ENCODE results near the gene U2AF1L4.
"Not testable (repeated sequence)": the region's sequence is repeated elsewhere in the genome, so short reads cannot be mapped to it uniquely, and the experiment has no call there.

U2AF1L4 gene

DNA sequence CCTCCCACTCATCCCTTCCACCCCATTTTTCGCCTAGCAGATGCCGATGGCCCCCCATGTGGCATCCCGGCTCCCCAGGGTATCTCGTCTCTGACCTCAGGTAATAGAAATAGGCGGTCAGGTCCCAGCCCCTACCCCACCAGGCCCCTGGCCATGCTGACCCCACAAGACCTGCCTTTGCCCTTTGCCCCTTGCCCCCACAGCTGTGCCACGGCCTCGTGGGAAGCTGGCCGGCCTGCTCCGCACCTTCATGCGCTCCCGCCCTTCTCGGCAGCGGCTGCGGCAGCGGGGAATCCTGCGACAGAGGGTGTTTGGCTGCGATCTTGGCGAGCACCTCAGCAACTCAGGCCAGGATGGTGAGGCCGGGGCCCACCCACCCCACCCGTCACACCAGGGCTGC, 35.5 kb upstream of the U2AF1L4 start:
- DNase-seq: no peak

DNA sequence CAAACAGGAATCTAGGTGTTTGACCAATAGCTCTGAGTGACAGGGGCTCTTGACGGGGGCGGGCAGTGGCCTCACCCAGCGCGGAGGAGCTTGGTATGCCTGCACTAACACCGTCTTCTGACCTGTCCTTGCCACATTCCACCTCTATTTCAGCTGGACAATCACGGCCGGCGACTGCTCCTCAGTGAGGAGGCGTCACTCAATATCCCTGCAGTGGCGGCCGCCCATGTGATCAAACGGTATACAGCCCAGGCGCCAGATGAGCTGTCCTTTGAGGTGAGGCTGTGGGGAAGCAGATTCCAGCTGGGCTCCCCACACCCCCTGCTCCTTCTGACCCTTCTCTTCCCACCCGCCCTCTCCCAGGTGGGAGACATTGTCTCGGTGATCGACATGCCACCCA, 34.8 kb upstream of the U2AF1L4 start:
- no peak for DNase-seq

DNA sequence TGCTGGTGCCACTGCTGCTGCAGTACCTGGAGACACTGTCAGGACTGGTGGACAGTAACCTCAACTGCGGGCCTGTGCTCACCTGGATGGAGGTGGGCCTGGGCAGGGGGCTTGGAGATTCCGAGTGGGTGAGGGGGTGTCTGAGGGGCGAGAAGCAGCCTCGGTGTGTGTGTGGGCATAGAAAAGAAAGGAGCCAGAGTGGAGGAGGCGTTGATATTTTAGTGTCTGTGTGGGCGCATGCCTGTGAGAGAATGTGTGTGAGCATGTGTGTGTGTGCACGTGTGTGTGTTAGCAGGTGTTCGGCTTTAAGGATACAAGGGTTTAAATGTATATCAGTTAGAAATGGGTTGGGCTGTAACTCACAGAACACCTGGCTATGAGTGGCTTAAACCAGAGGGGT, 33.8 kb upstream of the U2AF1L4 start:
- no peak for DNase-seq

DNA sequence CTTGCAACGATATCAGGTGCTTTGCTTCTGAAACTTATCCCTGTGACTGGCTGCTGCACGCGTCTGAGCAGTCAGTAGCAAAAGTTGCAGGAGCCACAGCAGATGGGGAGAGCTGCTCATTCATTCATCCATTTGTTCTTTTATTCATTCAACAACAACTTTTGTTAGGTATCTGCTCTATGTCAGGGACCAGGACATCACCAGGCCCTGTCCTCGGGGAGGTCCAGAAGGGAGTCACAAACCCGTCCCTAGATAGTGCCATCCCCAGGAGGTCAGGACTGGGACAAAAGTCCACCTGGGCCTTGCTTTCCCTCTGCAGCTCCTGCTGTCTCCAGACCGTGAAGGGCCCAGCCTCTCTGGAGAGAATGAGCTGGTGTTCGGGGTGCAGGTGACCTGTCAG, 32.7 kb upstream of the U2AF1L4 start:
- no peak for DNase-seq

DNA sequence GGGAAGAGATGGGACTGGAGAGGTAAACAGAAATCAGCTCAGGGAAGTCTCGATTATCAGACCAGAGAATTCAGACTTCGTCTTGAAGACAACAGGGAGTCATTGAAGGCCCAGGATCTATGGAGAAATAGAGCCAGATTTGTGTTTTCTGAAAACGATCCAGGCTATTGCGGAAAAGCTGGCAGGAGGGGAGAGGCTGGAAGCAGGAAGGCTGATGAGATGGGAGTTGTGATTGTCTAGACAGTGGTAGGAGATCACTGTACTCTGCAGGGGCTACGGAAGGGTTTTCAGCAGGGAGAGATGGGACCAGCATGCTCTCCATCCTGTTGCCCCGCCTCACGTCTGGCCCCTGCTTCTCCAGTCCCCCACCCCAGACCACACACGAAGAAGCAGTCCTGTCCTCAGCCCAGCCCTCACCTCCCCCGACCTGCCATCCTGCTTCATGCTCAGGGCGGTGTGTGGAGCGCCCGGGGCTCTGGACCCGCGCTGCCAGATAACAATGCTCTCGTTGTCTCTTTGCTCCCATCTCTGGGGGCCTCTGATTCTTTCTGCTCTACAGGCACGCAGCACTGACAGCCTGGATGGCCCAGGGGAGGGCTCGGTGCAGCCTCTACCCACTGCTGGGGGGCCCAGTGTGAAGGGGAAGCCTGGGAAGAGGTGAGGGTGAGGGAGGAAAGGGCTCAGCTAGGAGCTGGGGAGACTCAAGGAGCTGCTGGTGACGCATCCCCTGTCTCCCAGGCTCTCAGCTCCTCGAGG, 32.0 kb upstream of the U2AF1L4 start:
- no peak for DNase-seq

DNA sequence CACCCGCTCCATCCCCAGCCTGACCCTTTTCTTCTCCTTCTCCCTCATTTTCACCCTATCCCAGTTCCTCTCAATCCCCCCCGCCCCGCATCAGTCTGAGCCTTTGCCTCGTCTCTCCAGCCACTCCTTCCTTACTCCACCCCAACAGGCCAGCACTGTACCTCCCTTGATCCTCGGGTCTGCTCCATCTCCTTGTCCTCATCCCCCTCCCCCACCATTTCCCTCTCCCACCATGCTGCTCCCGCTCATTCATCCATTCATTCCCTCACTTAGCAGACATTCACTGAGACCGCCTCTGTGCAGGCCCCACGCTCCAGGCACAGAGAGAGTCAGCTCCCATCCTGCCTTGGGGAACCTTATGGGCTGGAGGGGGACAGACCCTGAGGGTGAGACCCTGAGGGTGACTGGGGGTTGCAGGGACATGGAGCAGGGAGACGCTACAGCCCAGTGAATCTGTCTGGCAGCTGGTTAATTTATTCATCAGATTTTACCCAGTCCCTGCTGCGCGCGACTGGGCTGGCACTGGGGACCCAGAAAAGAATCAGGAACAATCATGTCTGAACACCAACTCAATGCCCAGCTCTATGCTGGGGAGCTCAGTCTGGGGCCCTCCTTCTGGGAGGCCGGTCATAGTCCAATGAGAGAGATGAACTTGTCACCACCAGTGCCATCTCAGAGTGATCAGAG, 31.0 kb upstream of the U2AF1L4 start:
- no peak for DNase-seq

DNA sequence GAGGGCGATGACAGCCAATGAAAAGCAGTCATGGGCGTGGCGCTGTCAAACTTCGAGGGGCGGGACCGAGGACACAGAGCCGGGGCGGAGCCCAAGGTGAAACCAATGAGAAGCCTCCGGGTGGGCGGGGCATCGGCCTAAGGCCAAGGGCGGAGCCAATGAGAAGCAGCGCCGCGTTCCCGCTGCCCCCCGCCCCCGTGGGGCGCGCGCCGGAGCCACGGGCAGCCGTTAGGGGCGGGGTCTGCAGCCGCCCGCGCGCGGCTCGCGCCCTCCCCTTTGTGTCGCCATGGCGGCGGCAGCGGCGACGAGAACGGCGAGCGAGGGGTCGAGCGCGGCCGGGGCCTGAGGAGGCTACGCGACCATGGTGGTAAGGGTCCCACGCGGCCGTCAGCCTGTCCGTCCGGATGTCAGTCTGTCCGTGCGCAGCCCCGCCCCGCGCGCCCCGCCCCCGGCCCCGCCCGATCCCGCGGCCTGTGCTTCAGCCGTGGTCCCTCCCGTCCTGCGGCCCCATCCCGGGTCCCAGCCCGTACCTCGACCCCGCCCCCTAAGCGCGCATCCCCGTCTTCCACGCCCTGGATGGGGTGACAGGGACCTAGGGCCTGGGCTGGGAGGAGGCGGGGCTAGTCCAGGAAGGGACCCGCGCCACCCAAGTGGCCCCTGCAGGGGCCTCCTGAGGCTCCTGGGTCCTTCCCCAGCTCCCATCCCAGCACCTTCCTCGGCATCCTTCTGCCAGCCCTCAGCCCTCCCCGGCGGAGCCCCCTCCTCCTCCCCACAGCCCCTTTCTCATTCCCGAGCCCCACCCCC, 30.3 kb upstream of the U2AF1L4 start, which contains the start of gene ARHGAP33:
Gene ARHGAP33, plus strand, starts transcription at position 267 of the 804 bp plus-strand sequence. Its CDS starts 95 bp downstream, at position 362.
- peak; percentile 98 to 99 for DNase-seq

DNA sequence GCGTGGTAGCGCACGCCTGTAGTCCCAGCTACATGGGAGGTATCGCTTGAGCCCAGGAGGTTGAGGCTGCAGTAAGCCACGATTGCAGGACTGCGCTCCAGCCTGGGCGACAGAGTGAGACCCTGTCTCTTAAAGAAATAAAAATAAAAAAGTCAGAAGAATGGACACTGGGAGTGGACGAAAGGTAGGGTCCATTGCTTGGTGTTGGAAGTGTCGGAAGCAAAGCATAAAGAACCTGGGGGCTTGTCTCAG, 29.8 kb upstream of the U2AF1L4 start:
- DNase-seq: no peak

DNA sequence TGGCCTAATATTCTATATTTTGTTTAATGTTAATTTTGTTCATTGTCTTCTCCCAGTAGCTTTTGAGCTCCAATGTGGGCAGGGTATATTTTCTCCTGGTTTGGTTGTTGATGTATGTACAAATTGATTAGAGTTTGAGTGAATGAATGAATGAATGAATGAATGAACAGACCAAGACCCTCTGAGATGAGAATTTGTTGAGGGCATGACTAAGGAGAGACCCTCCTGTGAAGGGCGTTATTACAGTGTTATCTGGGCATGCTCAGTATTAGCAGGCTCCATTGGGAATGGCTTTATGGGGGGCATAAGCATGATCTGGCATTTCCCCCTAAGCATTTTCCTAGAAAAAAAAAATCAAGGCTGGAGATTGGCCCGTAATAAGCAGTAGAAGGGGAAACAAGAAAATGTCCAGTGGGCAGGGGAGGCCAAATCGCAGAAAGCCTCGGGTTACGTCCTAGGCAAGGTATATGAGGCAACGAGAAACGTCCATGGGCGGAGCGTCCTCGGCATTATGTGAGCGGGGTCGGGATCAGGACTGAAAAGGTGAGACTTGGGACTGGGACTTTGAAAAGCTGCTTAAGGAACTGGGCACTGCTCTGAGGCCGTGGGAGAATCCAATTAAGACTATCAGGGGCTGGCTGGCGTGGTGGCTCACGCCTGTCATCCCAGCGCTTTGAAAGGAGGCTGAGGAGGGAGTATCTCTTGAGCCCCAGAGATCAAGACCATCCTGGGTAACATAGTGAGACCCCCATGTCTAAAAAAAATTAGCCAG, 29.2 kb upstream of the U2AF1L4 start:
- no peak for DNase-seq

DNA sequence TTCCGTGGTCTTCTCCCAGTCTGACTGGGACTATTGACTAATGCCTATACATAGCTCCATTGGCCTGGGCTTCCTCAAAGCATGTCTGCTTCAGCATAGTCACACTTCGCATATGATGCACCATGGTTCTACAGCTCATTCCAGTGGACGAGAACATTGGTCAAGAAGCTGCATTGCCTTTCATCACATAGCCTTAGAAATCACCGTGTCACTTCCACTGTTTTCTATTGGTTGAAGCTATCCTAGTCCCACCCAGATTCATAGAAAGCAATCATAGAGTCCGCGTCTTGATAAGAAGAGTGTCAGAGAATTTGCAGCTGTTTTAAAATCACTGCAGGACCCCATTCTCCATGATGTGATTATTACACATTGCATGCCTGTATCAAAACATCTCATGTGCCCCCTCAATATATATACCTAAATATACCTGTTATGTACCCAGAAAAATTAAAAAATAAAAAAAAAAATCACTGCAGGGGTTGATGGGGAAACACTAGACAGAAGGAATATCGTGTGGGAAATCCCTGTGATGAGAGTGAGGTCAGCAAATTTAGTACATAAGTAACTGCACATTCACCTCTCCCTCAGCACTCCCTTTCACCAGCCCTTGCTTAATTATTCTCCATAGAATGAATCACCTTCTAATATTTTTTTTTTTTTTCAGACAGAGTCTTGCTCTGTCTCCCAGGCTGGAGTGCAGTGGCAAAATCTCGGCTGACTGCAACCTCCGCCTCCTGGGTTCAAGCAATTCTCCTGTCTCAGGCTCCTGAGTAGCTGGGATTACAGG, 28.0 kb upstream of the U2AF1L4 start:
- DNase-seq: no peak

DNA sequence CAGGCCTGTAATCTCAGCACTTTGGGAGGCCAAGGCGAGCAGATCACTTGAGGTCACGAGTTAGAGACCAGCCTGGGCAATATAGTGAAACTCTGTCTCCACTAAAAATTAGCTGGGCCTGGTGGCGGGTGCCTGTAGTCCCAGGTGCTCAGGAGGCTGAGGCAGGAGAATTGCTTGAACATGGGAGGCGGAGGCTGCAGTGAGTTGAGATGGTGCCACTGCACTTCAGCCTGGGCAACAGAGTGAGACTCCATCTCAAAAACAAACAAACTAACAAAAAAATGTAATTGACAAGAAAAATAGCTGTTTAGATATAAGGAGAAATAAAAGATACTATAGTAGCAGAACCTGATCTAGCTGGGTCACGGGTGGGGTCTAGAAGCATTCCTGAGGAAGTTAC, 27.1 kb upstream of the U2AF1L4 start:
- DNase-seq: not testable (repeated sequence)

DNA sequence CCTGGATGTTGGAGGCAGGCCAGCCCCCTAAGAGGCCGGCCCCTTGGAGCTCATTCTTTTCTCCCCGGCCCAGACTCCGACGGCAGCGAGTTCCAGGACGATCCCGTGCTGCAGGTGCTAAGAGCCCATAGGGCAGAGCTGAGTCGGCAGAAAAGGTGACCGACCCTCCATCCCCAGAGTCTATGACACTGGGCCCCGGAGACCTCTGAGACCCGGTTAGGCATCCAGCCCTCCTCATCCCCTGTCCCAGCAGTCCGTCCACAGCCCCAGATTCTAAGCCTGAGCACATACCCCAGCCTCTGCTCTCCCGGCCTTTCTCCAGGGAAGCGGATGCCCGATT, 22.8 kb upstream of the U2AF1L4 start:
- no peak for DNase-seq

DNA sequence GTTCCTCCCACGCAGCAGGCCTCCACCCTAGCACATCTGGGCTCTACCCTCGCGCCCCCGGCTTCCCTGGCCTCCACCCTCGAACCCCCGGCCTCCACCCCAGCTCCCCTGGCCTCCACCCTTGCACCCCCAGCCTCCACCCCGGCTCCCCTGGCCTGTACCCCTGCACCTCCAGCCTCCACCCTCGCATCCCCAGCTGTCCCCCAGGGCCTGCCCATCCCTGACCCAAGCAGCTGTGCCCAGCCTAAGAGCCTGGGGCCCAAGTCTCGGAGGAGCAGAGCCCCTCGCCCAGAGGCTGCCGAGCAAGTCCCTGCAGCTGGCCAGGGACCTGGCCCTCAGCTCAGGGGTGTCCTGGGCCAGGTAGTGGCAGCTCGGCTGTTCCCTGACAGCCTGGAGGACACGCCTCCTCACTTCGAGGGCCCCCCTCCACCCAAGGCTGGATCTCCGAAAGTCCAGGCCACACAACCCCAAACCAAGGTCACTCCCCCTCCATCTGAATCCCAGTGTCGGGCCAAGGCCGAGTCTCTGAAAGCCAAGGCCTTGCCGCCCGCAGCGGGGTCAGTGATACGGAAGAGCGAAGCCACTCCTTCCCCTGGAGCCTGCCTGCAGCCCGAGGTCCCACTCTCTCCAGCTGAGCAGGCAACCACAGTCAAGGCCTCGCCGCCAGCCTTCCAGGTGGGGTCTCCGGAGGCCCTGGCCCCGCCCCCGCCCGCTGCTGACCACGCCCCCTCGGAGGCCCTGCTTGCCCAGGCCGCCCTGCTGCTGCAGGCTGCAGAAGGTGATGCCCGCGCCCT, 22.3 kb upstream of the U2AF1L4 start:
- DNase-seq: no peak

DNA sequence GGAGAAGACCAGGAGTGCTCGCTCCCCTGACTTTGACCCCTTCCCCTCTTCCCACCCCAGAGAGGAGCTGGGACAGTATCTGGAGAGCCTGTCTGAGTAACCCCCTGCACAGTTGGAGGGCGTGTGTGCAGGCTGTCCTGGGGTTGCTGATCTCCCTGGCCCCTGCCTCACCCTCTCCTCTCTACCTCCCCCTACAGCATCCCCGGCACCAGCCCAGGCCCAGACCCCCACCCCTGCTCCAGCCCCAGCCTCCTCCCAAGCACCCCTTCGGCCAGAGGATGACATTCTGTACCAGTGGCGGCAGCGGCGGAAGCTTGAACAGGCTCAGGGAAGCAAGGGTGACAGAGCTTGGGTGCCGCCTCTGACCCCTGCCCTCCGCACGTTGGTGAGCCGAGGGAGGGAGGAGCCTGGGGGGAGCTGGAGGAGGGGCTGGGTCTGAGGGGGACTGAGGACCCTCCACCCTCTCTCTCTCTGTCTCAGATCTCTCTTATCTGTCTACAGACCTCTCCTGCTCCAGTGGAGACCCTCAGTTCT, 21.4 kb upstream of the U2AF1L4 start:
- no peak for DNase-seq

DNA sequence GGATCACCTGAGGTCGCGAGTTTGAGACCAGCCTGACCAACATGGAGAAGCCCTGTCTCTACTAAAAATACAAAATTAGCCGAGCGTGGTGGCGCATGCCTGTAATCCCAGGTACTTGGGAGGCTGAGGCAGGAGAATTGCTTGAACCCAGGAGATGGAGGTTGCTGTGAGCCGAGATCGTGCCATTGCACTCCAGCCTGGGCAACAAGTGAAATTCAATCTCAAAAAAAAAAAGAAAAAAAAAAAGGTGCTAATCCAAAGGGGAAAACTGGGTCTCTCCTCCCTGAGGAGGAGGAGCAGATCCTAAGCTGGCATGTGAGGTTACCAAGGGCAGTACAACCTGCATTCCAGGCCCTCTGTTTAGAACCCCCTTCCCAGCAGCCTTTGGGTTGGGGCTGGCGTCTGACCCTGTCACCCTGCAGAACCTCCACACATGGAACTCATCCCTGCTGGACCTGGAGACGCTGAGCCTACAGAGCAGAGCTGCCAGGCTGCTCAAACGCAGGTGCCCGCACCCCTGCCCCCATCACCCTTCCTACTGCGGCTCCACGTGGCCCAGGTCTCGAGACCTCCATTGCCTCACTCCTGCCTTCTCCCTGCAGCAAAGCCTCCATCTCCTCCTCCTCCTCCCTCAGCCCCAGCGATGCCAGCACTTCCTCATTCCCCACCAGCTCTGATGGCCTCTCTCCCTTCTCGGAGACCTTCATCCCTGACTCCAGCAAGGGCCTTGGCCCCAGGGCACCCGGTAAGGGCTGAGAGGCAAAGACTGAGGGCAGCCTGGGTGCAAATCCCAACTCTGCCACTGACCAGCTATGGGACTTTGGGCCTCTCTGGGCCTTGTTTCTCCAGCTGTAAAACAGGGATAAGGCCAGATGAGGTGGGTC, 19.5 kb upstream of the U2AF1L4 start:
- DNase-seq: no peak

DNA sequence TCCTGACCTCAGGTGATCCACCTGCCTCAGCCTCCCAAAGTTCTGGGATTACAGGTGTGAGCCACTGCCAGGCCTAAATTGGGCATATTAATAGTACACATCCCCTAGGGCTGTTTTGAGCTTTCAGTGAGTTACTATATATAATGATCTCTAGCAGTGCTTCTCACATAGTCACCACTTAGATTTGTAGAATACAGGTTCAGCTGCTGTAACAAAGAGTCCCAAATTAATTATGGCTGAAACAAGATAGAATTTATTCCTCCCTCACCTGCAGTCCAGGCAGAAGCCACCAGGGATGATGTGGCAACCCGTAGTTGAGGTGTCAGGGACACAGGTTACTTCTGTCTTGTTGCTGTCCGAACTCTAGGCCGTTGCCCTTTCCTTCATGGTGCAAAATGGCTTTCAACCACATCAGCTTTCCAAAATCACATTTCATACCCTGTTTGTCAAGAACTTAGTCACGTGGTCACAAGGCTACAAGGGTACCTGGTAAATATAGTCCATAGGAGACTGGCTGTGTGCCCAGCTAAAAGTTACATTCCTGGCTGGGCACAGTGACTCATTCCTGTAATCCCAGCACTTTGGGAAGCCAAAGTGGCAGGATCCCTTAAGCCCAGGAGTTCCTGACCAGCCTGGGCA, 15.6 kb upstream of the U2AF1L4 start:
- no peak for DNase-seq

DNA sequence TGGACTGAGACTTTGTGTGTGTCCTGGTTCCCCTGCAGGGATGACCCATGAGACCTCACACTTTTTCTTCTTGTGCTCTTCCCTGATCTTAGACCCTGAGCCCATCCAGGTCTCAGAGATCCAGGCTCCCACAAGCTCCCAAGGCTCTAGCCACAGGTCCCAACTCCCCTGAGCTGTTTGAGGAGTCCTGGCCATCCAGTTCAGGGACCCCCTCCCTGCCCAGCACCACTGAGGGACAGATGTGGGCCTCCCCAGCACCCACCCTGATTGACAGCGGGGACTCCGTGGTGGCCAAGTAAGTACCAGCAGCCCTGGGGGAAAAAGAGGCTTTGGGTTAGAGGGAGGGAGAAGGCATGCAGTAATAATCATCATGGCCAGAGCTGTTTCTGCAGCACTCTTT, 14.5 kb upstream of the U2AF1L4 start:
- DNase-seq: no peak

DNA sequence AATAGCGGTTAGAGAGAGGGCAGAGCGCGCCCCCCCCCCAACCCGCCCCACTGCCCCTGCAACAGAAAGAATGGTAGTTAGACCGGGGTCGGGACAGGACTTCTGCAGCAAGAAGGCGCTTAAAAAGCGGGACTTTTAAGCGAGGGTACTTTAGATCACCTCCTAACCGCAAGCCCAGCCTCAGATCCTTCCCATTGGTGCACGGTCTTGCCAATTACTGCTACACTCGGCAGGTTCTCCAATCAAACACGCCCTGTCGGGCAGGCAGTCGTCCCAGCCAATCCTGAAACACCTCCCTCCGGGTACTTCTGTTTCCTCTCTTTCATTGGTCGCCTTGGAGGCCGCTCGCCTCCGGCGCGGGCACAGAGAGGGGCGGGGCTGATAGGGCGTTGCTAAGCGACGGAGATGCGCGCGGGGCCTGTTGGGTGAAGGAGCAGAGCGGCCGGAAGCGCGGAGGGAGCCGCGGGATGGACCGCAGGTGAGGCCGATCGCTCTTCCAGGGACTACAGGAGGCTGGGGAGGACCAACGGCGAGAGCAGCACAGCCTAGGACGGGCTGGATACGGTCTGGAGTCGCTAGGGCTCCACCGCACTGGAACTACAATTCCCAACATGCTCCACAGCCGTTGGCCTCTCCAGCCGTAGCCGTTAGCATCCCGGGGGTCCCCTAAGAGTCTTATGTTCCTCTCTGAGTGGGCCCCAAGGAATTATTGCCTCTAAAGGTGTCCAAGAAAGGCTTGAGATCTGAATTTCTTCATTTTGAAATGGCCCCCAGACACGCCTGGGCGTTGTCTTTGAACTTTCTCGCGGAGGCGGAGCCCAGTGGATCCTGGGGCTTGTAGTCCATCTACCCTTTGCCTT, 12.8 kb upstream of the U2AF1L4 start, which contains the start of gene PROSER3:
Gene PROSER3, plus strand, starts transcription at position 428 of the 860 bp plus-strand sequence. Its CDS starts 40 bp downstream, at position 468.
- peak; percentile 99 to 100 for DNase-seq
